GM12878 (cell line): Measurements from ENCODE around the gene LONP1. TPM values are rescaled to one million over a fixed set of nuclear protein-coding genes. Genes with fewer than 3 reads are reported as not detected.

Experiments
- ASH2L ChIP-seq: fragments of 300-600, 200-600 bp; sonication (generic); IDR thresholded peaks from 2 replicates; pipeline ENCODE4 v1.6.1; 2017; ENCODE audit warnings: low read depth, mild to moderate bottlenecking, borderline replicate concordance
- BHLHE40 ChIP-seq, 2 experiments: fragments of 450-650 bp in 1 of 2; IDR thresholded peaks; 2 replicates each; pipeline ENCODE4 v1.6.1; 2011 to 2017; ENCODE audit warnings: low read depth in 2 of 2, borderline replicate concordance in 1 of 2, improper control_type of control experiment in 1 of 2, low read length in 1 of 2, mild to moderate bottlenecking in 1 of 2
- CBFB ChIP-seq: IDR thresholded peaks from 2 replicates; pipeline ENCODE4 v1.6.1; 2016; ENCODE audit warnings: antibody characterized with exemption, low read depth
- CEBPB ChIP-seq, 2 experiments: fragments of 150-350 bp in 1 of 2; IDR thresholded peaks; 2 replicates each; pipeline ENCODE4 v1.6.1; 2012 to 2014; ENCODE audit warnings: low read depth in 2 of 2, low read length in 2 of 2, borderline replicate concordance in 1 of 2, inconsistent platforms in 1 of 2
- CREM ChIP-seq: IDR thresholded peaks from 2 replicates; pipeline ENCODE4 v1.6.1; 2014; ENCODE audit warnings: antibody characterized with exemption, low read depth
- EGR1 ChIP-seq, 2 experiments: IDR thresholded peaks; 1 replicate in 1 of 2; 2 replicates in 1 of 2; pipeline ENCODE4 v1.6.1; 2011 to 2012; ENCODE audit warnings: low read depth in 2 of 2, low read length in 2 of 2, borderline replicate concordance in 1 of 2, mild to moderate bottlenecking in 1 of 2, moderate library complexity in 1 of 2
- HDAC2 ChIP-seq: fragments of 200-600 bp; sonication (generic); IDR thresholded peaks from 2 replicates; pipeline ENCODE4 v1.6.1; 2017
- JUND ChIP-seq: IDR thresholded peaks from 2 replicates; pipeline ENCODE4 v1.6.1; 2012; ENCODE audit warnings: low read depth, mild to moderate bottlenecking, low read length, improper control_type of control experiment, moderate library complexity
- NR2C1 ChIP-seq: fragments of 450-650 bp; IDR thresholded peaks from 2 replicates; pipeline ENCODE4 v1.6.1; 2017; ENCODE audit warnings: antibody characterized with exemption, mild to moderate bottlenecking, moderate library complexity
- NR2F1 ChIP-seq: fragments of 450-650 bp; conservative IDR thresholded peaks from 2 replicates; pipeline ENCODE4 v1.6.1; 2017; ENCODE audit warnings: mild to moderate bottlenecking
- RUNX3 ChIP-seq: IDR thresholded peaks from 2 replicates; pipeline ENCODE4 v1.6.1; 2012; ENCODE audit warnings: low read length, inconsistent platforms
- SIN3A ChIP-seq: IDR thresholded peaks from 2 replicates; pipeline ENCODE4 v1.6.1; 2012; ENCODE audit warnings: low read depth, low read length, improper control_type of control experiment
- SIX5 ChIP-seq: IDR thresholded peaks from 2 replicates; pipeline ENCODE4 v1.6.1; 2011; ENCODE audit warnings: mild to moderate bottlenecking, low read depth, low read length, moderate library complexity; ENCODE audit not compliant: severe bottlenecking
- SMARCA5 ChIP-seq: fragments of 450-650 bp; IDR thresholded peaks from 2 replicates; pipeline ENCODE4 v1.6.1; 2017; ENCODE audit warnings: mild to moderate bottlenecking
- SREBF1 ChIP-seq: IDR thresholded peaks from 2 replicates; pipeline ENCODE4 v1.6.1; 2012; ENCODE audit warnings: mild to moderate bottlenecking, low read length
- SREBF2 ChIP-seq: IDR thresholded peaks from 2 replicates; pipeline ENCODE4 v1.6.1; 2012; ENCODE audit warnings: mild to moderate bottlenecking, low read length
- STAT3 ChIP-seq: IDR thresholded peaks from 2 replicates; pipeline ENCODE4 v1.6.1; 2011; ENCODE audit warnings: low read depth, low read length, improper control_type of control experiment
- TARDBP ChIP-seq: IDR thresholded peaks from 2 replicates; pipeline ENCODE4 v1.6.1; 2016; ENCODE audit warnings: borderline replicate concordance
- TCF3 ChIP-seq: IDR thresholded peaks from 2 replicates; pipeline ENCODE4 v1.6.1; 2012; ENCODE audit warnings: low read depth, mild to moderate bottlenecking, low read length, borderline replicate concordance; ENCODE audit not compliant: insufficient read depth
- ZNF274 ChIP-seq: IDR thresholded peaks from one replicate; pipeline ENCODE4 v1.8.0; 2011; ENCODE audit not compliant: insufficient read length, insufficient read depth
- polyA plus RNA-seq, 11 experiments: library from polyadenylated mRNA; depleted of rRNA in 4 of 11; unstranded in 6 of 11; stranded (reverse) in 5 of 11; fragments of >200 nt; fragmentation: Nextera tagmentation in 4 of 11; fragmentation: Illumina TruSeq in 1 of 11; extraction: Ambion mirVana in 4 of 11; extraction: Trizol in 1 of 11; gene quantifications; 1 replicate in 1 of 11; 2 replicates in 10 of 11; pipeline versions ENCODE4 v1.2.1 to v1.2.3, GENCODE V29; 2011 to 2016; ENCODE audit warnings: inconsistent platforms in 2 of 11, missing spikeins in 2 of 11, low read depth in 1 of 11
- total RNA-seq, 4 experiments: library from RNA; depleted of rRNA in 3 of 4; stranded (reverse); fragments of >200 nt in 3 of 4; fragmentation: Illumina TruSeq in 1 of 4; extraction: Trizol in 1 of 4; gene quantifications; 2 replicates each; pipeline versions ENCODE4 v1.2.1 to v1.2.3, GENCODE V29; 2013 to 2021
- TF ChIP-seq, protein P1 (sequence below): fragments of 450-650 bp; IDR thresholded peaks from 2 replicates; pipeline ENCODE4 v1.6.1; 2017; ENCODE audit warnings: mild to moderate bottlenecking, moderate library complexity
- TF ChIP-seq, protein P2 (sequence below): IDR thresholded peaks from 2 replicates; pipeline ENCODE4 v1.6.1; 2012; ENCODE audit warnings: low read depth, low read length, improper control_type of control experiment
- TF ChIP-seq, protein P3 (sequence below): IDR thresholded peaks from 2 replicates; pipeline ENCODE4 v1.6.1; 2011; ENCODE audit warnings: borderline replicate concordance, low read depth, mild to moderate bottlenecking, moderate library complexity, low read length; ENCODE audit not compliant: insufficient read depth, poor library complexity, severe bottlenecking
- TF ChIP-seq, protein P4 (sequence below): fragments of 450-650 bp; IDR thresholded peaks from 2 replicates; pipeline ENCODE4 v1.6.1; 2014; ENCODE audit warnings: mild to moderate bottlenecking

LONP1 gene
- total and polyA plus RNA-seq, 10 of the 15 experiments (the other 5 are each of a cell fraction or from before 2014, with no cell fraction given) = 0.61 to 136 (median 59.5) TPM

DNA sequence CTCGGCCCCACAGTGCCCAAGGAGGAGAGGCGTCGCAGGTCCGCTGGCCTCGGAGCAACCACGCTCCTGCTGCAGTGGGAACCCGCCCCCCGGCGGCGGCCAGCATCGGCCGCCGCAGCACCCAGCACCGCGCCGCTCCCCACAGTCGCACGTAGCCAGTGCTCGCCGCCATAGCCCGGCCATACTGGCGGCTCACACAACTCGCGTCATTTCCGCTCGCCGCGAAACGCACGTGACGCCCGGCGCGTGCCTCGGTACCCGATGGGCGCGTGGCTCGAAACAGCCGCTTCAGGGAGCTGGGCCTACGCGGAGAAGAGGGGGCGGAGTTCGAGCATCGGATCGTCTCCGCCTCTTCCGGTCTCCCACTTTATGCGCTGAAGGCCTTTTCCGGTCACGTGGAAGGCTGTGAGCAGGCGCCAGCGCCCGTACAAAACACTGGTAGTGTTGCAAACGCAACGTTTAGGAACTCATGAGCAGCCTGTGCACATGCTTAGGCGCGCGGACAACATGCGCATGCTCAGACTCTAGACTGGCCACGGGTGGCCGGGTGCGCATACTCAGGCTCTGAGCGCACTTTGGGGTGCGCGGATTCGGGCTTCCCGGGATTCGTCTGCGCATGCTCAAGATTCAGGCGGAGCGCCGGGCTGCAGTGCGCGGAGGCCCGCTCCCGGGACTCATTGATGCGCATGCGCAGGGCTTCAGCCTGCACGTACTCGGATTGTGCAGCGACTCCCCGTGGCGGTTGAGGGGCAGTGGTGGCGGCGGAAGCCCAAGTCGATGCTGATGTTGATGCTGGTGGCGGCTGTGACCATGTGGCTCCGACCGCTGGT, at the start of gene LONP1, which contains the start of gene CATSPERD (continued):
- TF ChIP-seq CBFB (0 out of 2 replicates have a peak, but pooled peaks have one; percentile 44), SREBF2 (no peak), SIX5 (peak; percentile 54), NR2C1 (peak; percentile 54; the same call in 1 of the 2 replicates), SREBF1 (no peak), SIN3A (peak; percentile 93), EGR1 (IDR thresholded peaks at IDR 0.05; ENCODE audit: borderline replicate concordance in 1 of 2, low read depth in 2 of 2, low read length in 2 of 2) (peak in 1 of 2 experiments; percentile 31; a peak in 1 of 3 replicates), HDAC2 (no peak), SMARCA5 (peak; percentile 91), CREM (peak; percentile 99), JUND (0 out of 2 replicates have a peak, but pooled peaks have one; percentile 19), ZNF274 (no peak), CEBPB (IDR thresholded peaks at IDR 0.05; ENCODE audit: borderline replicate concordance in 1 of 2, low read depth in 2 of 2, low read length in 2 of 2) (no peak), RUNX3 (peak; percentile 72), BHLHE40 (IDR thresholded peaks at IDR 0.05; ENCODE audit: borderline replicate concordance in 1 of 2, low read depth in 2 of 2, low read length in 1 of 2) (peak; percentile 100), TCF3 (0 out of 2 replicates have a peak, but pooled peaks have one; percentile 60), STAT3 (no peak), ASH2L (no peak; the same call in 1 of the 2 replicates), NR2F1 (0 out of 2 replicates have a peak, but pooled peaks have one; percentile 42), TARDBP (no peak)
- TF ChIP-seq, protein P1, sequence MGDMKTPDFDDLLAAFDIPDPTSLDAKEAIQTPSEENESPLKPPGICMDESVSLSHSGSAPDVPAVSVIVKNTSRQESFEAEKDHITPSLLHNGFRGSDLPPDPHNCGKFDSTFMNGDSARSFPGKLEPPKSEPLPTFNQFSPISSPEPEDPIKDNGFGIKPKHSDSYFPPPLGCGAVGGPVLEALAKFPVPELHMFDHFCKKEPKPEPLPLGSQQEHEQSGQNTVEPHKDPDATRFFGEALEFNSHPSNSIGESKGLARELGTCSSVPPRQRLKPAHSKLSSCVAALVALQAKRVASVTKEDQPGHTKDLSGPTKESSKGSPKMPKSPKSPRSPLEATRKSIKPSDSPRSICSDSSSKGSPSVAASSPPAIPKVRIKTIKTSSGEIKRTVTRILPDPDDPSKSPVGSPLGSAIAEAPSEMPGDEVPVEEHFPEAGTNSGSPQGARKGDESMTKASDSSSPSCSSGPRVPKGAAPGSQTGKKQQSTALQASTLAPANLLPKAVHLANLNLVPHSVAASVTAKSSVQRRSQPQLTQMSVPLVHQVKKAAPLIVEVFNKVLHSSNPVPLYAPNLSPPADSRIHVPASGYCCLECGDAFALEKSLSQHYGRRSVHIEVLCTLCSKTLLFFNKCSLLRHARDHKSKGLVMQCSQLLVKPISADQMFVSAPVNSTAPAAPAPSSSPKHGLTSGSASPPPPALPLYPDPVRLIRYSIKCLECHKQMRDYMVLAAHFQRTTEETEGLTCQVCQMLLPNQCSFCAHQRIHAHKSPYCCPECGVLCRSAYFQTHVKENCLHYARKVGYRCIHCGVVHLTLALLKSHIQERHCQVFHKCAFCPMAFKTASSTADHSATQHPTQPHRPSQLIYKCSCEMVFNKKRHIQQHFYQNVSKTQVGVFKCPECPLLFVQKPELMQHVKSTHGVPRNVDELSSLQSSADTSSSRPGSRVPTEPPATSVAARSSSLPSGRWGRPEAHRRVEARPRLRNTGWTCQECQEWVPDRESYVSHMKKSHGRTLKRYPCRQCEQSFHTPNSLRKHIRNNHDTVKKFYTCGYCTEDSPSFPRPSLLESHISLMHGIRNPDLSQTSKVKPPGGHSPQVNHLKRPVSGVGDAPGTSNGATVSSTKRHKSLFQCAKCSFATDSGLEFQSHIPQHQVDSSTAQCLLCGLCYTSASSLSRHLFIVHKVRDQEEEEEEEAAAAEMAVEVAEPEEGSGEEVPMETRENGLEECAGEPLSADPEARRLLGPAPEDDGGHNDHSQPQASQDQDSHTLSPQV = no peak
- TF ChIP-seq, protein P2, sequence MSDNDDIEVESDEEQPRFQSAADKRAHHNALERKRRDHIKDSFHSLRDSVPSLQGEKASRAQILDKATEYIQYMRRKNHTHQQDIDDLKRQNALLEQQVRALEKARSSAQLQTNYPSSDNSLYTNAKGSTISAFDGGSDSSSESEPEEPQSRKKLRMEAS = peak; percentile 99
- TF ChIP-seq, protein P3, sequence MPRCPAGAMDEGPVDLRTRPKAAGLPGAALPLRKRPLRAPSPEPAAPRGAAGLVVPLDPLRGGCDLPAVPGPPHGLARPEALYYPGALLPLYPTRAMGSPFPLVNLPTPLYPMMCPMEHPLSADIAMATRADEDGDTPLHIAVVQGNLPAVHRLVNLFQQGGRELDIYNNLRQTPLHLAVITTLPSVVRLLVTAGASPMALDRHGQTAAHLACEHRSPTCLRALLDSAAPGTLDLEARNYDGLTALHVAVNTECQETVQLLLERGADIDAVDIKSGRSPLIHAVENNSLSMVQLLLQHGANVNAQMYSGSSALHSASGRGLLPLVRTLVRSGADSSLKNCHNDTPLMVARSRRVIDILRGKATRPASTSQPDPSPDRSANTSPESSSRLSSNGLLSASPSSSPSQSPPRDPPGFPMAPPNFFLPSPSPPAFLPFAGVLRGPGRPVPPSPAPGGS = no peak
- TF ChIP-seq, protein P4, sequence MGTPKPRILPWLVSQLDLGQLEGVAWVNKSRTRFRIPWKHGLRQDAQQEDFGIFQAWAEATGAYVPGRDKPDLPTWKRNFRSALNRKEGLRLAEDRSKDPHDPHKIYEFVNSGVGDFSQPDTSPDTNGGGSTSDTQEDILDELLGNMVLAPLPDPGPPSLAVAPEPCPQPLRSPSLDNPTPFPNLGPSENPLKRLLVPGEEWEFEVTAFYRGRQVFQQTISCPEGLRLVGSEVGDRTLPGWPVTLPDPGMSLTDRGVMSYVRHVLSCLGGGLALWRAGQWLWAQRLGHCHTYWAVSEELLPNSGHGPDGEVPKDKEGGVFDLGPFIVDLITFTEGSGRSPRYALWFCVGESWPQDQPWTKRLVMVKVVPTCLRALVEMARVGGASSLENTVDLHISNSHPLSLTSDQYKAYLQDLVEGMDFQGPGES = 0 out of 2 replicates have a peak, but pooled peaks have one; percentile 14
